Embryonic facial prominence (tissue), 1 donor: Measurements from ENCODE around the gene TFF1.
"Not testable (repeated sequence)": the region's sequence is repeated elsewhere in the genome, so short reads cannot be mapped to it uniquely, and the experiment has no call there.

Experiments
- DNase-seq: peaks from one replicate; pipeline ENCODE4 v3.0.0-alpha.2; 2016; ENCODE audit errors: extremely low spot score

TFF1 gene

DNA sequence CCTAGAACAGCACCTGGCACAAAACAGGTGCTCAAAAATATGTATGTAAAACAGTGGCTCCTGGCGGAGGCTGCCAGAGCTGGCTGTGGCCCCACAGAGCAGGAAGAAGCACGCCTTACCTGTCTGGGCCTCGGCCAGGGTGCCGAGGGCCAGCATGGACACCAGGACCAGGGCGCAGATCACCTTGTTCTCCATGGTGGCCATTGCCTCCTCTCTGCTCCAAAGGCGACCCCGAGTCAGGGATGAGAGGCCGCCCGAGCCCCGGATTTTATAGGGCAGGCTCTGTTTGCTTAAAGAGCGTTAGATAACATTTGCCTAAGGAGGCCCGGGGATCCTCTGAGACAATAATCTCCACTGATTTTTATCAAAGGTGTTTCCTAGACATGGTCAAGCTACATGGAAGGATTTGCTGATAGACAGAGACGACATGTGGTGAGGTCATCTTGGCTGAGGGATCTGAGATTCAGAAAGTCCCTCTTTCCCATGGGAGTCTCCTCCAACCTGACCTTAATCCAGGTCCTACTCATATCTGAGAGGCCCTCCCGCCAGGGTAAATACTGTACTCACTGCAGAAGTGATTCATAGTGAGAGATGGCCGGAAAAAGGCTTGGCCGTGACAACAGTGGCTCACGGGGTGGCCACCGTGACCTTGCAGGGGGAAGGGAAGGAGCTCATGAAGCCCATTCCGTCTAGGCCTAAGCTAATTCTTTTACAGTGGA is at the start of gene TFF1:
TSS of gene TFF1 (minus strand) at position 244 of the 719 bp plus-strand sequence. CDS start at position 204, 40 bp downstream.
- DNase-seq, result no peak

DNA sequence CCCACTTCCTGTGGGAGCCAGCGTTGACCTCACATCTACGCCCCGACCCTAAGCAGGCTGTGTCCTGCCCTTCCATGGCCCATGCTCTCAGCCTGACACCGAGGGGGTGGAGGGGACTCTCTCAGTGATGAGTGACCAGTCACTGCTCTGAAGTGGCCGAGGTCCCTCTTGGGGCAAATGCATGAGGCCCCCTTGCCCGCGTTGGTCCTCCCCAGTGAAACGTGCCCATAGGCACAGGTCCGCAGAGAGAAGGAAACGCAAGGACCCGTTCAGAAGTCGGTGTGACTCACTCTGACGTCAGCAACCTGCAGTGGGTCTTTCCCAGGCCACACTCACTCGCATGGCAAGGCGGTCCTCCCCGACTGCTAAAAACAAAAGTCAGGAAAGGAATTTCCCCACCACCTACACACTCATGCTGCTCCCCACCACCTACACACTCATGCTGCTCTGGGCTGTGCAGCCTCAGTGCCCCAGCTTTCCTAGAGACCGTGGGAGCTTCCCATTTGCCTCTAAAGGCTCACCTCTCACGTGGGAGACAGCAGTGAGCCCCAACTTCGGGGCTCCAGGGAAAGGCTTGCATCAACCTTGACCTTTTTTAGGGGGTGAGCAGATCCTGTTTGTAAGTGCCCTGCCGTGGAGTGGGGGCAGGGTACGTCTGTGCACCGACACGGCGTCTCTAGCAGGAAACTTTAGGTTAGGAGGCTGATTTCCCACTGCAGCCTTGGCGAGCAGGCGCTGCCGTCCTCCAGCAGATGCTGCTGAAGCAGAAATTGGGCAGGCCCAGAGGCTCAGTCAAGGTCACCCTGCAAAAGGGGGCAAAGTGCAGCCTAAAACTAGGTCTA is 48.8 kb upstream of the TFF1 start:
- no peak for DNase-seq

DNA sequence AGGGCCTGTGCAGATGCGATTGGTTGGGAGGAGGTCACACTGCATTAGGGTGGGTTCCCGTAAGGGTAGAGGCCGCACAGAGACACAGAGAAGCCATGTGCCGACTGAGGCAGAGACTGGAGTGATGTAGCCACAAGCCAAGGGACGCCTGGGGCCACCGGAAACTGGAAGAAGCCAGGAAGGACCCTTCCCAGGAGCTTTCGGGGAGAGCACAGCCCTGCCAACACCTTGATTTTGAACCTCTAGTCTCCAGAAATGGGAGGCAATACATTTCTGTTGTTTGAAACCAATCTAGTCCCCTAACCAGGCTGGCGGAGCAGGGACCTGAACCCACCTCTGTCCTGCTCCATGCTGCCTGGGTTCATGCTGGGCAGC is 48.2 kb upstream of the TFF1 start:
- DNase-seq, result no peak

DNA sequence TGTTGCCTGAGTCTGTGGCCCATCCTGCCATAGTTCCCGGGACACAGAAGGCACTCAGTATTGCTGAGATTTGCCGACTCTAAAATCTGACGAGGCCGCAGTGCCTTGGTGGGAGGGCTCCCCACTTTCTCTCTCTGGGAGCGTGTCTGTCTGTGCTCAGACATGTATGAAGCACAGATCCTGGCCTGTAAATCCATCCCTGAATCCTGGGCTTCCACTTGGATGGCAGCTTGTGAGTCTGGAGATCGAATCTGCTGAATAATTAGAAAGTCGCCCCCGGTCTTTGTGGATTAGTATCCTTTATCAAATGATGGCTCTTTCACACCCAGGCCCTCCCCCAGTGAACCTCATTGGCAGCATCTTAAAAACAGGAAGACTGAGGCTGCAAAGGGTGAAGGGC is 47.7 kb upstream of the TFF1 start:
- no peak for DNase-seq

DNA sequence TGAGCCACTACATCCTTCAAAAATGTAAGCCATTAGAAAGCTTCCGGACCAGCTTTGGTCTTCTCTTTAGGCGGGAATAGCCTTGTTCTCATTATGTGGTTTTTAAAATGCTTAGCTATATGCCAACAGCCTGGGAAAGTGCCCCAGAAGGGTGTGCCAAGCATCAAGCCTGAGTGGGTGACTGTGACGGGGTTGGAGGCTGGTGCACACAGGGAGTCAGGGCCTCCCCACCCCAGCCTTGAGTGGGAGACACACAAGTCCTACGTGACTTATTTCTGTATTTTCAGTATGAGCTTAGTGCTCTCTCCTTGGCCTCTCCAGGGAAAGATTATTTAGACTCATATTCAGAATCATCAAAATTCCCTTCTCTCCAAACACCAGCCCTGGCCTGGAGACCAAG is 47.2 kb upstream of the TFF1 start:
- no peak for DNase-seq

DNA sequence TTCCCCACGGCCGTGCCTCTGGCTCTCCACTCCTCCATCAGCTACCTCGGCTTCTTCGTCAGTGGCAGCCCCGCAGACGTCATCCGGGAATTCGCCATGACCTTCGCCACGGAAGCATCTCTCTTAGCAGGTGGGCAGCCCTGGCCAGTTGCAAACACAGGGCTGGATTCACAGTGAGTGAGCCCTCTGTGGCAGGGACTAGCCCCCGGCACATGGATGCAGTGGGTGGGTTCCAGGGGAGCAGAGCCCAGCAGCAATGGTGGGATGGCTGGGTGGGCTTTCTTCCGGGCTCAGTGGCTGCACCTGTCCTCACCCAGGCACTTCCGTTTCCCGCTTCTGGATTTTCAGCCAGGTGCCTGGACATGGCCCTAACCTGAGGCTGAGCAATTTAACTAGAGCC is 46.8 kb upstream of the TFF1 start:
- no peak for DNase-seq

DNA sequence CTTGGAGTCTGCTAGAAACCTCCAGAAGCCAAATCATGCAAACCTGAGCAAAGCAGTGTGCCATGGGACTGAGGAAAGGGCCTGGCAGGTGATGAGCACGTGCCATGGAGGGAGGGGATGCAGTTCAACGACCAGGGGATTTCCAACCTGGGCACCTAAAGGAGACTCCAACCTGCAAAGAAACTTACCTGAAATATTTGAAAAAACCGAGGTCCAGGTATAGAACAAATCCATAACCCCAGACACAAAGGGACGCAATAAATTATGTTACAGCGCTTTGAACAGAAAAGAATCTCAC is 46.2 kb upstream of the TFF1 start:
- no peak for DNase-seq

DNA sequence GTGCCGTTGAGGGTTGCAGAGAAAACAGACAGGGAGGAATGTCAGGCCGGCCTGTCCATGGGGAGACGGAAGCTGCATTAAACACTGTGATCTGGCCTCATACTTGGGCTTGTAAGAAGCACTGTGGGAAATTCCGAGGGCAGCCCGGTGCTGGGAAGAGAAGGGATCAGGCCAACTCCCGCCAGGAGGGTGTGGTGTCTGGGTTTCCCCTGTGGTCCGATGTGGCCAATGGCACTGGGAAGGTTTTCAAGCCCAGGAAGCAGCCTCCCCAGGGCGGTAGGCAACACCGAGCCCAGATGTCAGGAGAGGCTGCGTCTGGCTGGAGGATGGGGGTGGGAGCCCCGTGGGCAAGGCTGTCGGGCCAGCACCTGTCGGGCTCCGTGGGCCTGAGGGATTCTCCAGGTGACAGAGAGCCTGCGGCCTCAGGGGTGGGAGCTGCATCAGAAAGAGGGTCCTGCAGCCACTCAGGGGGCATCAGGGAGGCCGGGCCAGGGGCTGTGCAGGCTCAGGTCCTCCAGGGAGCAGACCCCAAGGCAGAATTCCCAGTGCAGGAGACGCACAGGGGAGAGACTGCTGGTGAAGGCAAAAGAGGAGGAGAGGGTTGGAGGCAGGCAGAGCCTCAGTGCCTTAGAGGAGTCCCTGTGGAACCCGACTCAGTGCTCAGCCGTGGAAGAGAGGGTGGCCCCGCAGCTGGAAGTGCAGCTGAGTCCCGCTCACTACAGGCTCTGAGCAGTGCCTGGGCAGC is 45.7 kb upstream of the TFF1 start:
- no peak for DNase-seq

DNA sequence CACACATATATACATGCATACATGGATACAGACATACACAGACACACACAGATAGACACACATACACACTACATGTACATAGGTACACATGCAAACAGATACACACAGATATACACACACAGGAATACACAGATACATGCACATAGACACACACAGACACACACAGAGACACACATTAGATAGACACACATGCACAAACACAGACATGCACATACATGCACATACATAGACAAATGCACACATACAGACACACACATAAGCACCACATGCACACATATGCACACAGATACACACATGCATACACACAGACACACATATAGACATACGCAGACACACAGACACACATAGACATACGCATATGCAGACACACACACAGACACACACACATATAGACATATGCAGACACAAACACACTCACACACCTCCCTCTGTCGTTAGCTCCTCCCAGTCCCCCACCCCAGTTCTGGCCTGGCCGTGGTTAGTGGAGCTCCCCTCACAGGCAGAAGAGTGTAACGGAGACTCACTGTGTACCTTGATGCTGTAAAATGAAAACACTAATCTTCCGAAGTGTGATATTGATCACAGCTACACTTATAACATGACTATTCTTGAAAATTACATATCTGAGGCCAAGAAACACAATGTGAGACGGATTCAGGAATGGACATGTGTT is 45.0 kb upstream of the TFF1 start:
- no peak for DNase-seq

DNA sequence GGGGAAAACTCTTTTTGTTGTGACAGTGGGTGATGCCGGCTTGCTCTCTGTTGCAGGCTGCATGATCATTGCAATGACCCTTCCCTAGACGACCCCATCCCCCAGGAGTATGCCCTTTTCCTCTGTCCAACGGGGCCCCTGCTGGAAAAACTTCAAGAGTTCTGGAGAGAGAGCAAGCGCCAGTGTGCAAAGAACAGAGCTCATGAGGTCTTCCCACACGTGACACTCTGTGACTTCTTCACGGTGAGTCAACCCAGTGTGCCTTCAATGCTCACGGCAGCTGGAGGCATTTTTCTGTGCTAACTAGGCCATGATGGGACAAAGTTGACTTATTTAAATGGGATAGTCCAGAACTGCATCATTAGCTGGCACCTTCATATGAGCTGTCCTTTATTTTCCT is 43.0 kb upstream of the TFF1 start:
- no peak for DNase-seq

DNA sequence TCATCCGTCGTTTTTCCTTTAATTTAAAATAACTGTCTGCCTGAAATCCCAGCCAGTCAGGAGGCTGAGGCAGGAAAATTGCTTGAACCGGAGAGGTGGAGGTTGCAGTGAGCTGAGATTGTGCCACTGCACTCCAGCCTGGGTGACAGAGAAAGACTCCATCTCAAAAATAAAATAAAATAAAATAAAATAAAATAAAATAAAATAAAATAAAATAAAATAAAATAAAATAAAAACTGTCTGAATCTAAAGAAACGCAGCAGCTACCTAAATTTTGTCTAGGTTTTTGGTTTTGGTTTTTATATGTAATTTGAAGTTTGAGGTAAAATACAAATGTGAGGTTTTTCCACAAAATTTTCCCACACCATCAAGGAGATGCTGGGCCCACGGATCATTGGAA is 42.4 kb upstream of the TFF1 start:
- not testable (repeated sequence) for DNase-seq

DNA sequence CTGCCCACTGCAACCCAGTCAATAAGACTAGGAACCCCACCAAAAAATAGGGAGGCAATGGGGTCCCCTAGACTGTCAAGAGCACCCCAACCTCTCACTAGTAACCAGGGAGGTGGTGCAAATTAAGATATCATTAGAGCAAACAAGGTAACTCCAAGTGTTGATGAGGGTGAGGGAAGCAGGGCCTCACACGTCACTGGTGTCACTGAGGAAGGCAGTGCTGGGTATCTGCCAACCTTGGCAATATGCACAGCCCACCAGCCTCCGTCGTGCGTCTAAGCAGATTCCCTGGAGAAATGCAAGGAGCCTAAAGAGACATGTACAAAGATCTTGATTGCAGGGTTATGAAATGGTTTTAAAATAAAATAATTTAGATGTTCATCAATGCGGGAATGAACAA is 41.1 kb upstream of the TFF1 start:
- DNase-seq, result no peak

DNA sequence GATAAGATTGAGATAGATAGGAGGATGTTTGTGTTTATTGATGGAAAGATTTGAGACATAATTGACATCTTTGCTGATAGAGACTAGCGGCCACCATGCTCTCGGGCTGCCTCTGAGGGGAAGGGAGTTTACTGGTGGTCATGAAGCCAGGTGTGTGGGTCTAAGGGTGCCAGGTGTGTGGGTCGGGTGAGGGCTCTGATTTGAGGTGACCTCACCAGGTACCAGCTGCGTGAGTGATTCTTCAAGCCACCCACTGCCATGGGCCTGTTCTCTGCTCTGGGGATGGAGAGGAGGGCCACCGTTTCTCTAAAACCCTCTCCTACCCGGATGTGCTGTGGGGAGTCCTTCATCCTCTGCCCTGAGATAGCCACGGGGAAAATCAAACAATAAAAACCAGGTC is 40.5 kb upstream of the TFF1 start:
- no peak for DNase-seq

DNA sequence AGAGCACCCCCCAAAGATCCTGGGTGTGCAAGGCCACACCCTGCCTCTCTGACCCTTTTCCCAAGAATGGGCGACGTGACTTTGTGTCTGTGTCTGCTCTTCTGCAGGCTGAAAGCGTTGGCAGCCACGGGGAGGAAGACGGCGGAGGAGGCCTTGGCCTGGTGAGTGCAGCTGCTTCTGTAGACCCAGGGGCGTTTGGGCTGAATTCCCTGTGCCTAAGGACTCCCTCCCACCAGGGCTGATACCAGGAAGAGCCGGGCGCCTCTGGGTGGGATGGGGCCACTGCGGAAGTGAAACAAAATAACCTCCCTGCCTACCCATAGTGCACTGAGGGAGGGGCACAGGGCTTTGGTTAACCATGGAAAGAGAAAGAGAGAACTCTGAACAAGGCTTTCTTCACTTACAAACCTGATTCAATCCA is 39.9 kb upstream of the TFF1 start:
- DNase-seq, result no peak

DNA sequence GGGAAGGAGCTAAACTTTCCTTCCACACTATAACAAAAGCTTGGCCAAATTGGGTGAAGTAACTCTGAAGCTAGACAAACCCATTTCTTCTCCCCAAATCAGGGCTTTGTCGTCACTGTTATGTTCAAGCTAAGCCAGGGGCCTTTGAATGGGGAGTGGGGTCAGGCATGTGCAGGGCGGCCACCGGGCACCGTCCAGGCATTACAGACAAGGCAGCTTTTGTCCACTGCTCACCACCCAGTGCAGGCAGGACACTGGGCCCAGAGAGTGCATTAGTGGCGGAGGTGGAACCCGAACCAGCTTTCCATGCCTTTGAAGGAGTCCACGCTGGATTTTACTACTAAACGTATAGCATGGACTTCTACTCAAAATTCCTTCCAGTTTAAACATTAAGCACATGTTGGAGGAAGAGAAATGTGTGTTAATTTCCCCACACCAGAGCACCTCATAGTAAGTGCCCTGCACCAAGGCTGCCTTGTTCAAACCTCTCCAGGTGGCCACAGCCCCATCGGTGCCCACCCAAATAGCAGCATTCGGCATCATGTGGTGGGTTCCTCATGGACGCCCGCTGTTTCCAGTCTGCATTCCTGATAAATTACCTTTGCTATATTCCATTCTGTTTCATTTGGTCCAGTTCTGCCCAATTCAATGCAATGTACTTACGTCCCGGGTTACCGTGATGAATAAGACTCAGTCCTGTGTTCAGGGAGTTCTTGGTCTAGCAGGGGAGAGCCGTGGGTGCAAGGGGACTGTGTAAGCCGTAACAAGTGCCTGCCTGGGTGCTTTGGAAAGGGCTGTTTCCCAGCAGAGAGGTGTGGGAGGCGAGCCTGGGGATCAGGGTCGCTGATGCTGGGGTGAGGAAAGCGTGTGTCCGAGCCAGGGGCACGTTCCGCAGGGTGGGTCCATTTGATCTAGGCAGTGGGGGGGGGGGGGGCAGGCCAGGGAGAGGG is 39.0 kb upstream of the TFF1 start:
- DNase-seq, result no peak

DNA sequence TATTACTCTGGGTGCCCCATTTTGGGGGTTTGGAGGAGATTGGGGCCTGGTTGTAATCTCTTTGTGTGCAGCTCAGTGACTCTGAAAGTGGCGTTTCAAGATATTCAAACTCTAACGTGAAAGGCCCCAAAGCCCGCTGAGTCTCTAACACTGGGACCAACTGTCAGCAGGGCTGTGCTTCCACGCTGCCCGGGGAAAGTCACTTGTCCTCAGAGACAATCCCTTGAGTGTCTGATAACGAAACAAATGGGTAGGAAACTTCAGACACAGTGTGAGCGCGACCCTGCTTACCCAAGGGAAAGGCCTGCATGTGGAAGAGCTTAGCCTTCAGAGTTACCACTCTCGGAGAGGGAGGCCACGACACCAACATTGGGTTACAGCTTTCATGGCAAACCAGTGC is 38.2 kb upstream of the TFF1 start:
- DNase-seq, result no peak

DNA sequence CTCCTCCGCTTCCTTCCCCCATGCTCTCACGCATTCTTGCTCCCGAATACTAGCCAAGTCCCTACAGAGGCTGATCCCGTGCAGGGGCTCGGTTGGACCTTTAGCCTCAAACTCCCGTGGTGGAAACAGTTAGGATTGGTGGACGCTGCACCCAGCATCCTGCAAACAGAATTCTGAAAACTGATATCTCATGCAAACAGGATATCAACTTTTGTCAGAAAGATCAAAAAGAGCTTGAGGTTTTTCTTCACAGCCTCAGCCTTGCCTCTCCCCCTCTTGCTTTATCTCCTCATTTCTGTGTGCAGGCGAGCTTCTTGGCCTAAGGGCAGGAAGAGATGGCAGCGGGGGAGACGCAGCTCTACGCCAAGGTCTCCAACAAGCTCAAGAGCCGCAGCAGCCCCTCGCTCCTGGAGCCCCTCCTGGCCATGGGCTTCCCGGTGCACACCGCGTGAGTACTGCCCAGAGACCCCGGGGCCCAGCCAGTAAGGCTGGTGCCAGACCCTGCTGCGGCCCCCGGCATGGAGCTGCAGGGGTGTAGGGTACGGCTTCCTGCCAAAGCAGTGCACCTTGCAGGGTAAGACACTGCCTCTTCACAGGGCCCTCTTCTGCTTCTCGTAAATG is 37.4 kb upstream of the TFF1 start, which contains the start of gene UBASH3A:
TSS of gene UBASH3A (plus strand) at position 292 of the 621 bp plus-strand sequence. CDS start at position 336, 44 bp downstream.
- DNase-seq, result no peak

DNA sequence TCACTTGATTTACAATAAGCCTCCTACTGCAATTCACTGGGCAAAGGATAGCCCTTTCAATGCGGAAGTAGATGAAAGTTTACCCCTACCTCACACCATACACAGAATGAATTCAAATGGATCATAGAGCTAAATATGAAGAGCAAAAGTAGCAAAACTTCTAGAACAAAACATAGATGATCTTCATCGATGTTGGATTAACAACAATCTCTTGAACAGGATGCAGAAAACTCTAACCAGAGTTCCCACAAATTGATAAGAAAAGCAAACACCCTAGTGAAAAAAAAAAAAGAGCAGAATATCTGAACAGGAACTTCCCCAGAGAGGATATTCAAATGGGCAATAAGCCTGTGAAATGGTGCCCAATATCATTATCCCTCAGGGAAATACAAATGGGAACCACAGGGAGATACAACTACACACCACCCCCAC is 35.5 kb upstream of the TFF1 start:
- DNase-seq, result no peak

DNA sequence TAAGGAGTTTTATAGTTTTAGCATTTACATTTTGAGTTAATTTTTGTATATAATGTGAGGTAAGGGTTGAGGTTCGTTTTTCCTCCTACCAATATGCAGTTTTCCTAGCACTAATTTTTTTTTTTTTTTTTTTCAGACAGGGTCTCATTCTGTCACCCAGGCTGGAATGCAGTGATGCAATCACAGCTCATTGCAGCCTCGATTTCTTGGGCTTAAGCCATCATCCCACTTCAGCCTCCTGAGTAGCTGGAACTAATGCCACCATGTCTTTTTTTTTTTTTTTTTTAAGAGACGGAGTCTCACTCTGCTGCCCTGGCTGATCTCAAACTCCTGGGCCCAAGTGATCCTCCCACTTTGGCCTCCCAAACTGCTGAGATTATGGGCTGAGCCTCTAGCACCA is 34.8 kb upstream of the TFF1 start:
- DNase-seq, result no peak

DNA sequence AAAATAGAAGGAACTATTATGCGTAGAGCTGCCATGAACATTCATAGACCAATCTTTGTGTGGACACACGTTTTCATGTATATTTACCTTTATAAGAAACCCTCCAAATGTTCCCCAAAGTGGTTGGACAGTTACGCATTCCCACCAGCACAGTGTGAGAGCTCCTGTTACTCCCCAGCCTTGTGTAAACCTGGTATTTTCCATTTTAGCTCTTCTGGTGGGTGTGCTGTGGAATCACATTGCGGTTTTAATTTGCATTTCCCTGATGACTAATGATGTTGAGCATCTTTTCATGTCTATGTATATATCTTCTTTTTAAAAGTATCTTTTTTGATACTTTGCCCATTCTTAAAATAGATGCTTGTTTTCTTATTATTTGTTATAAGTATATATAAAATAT is 34.2 kb upstream of the TFF1 start:
- DNase-seq, result no peak
